MM.1S (cell line): ENCODE measurements around the gene ACOX3.

ENCODE experiments used
- DNase-seq: peaks from one replicate; pipeline ENCODE4 v3.0.0-alpha.2; 2015
- H2AFZ ChIP-seq: fragments of 300-600 bp; sonication (generic); 2 replicates; pipeline ENCODE4 v1.6.0; 2016; ENCODE audit warnings: antibody characterized with exemption, low read length
- H3F3A ChIP-seq: fragments of 300-600 bp; sonication (generic); 2 replicates; pipeline ENCODE4 v1.6.1; 2016; ENCODE audit warnings: mild to moderate bottlenecking, antibody characterized with exemption, low read length, moderate library complexity, mixed read lengths; ENCODE audit not compliant: insufficient read depth
- H3K27ac ChIP-seq: fragments of 300-600 bp; sonication (generic); 2 replicates; pipeline ENCODE4 v1.5.1; 2016; ENCODE audit warnings: mild to moderate bottlenecking, low read length
- H3K27me3 ChIP-seq: fragments of 300-600 bp; sonication (generic); replicated peaks from 2 replicates; pipeline ENCODE4 v1.6.0; 2016; ENCODE audit warnings: low read length; ENCODE audit not compliant: insufficient read depth
- H3K36me3 ChIP-seq: fragments of 300-600 bp; sonication (generic); replicated peaks from 2 replicates; pipeline ENCODE4 v1.6.1; 2016; ENCODE audit warnings: mild to moderate bottlenecking, low read length, mixed read lengths; ENCODE audit not compliant: insufficient read depth
- H3K4me1 ChIP-seq: fragments of 300-600 bp; sonication (generic); 2 replicates; pipeline ENCODE4 v1.6.1; 2016; ENCODE audit warnings: low read length, mixed read lengths
- H3K4me2 ChIP-seq: fragments of 300-600 bp; sonication (generic); 2 replicates; pipeline ENCODE4 v1.6.0; 2016; ENCODE audit warnings: low read depth, low read length
- H3K4me3 ChIP-seq: fragments of 300-600 bp; sonication (generic); 2 replicates; pipeline ENCODE4 v1.5.1; 2016; ENCODE audit warnings: low read length, mixed read lengths
- H3K79me2 ChIP-seq: fragments of 300-600 bp; sonication (generic); 2 replicates; pipeline ENCODE4 v1.6.1; 2016; ENCODE audit warnings: mixed run types, low read length, mixed read lengths
- H3K9ac ChIP-seq: fragments of 300-600 bp; sonication (generic); 2 replicates; pipeline ENCODE4 v1.6.1; 2016; ENCODE audit warnings: low read length, mixed read lengths
- H3K9me2 ChIP-seq: fragments of 300-600 bp; sonication (generic); replicated peaks from 2 replicates; pipeline ENCODE4 v1.6.1; 2016; ENCODE audit warnings: mild to moderate bottlenecking, low read length, mixed read lengths; ENCODE audit not compliant: insufficient read depth
- H3K9me3 ChIP-seq: fragments of 300-600 bp; sonication (generic); replicated peaks from 2 replicates; pipeline ENCODE4 v1.6.1; 2016; ENCODE audit warnings: mild to moderate bottlenecking, low read length, mixed read lengths; ENCODE audit not compliant: insufficient read depth
- H4K20me1 ChIP-seq: fragments of 300-600 bp; sonication (generic); 2 replicates; pipeline ENCODE4 v1.6.1; 2016; ENCODE audit warnings: mild to moderate bottlenecking, low read length, moderate library complexity, mixed read lengths; ENCODE audit not compliant: insufficient read depth
- EZH2 ChIP-seq: fragments of 300-600 bp; sonication (generic); optimal IDR thresholded peaks from 2 replicates; pipeline ENCODE3; 2017; ENCODE audit warnings: low read depth, mild to moderate bottlenecking, antibody characterized with exemption, low read length, mixed read lengths
- EZH2phosphoT487 ChIP-seq: fragments of 300-600 bp; sonication (generic); IDR thresholded peaks from 2 replicates; pipeline ENCODE4 v1.6.1; 2018; ENCODE audit warnings: antibody characterized with exemption, low read length
- TF ChIP-seq, protein P1 (sequence below): fragments of 300-600 bp; sonication (generic); IDR thresholded peaks from 2 replicates; pipeline ENCODE4 v1.5.1; 2016; ENCODE audit warnings: antibody characterized with exemption, low read length, mixed read lengths

The ACOX3 gene

DNA sequence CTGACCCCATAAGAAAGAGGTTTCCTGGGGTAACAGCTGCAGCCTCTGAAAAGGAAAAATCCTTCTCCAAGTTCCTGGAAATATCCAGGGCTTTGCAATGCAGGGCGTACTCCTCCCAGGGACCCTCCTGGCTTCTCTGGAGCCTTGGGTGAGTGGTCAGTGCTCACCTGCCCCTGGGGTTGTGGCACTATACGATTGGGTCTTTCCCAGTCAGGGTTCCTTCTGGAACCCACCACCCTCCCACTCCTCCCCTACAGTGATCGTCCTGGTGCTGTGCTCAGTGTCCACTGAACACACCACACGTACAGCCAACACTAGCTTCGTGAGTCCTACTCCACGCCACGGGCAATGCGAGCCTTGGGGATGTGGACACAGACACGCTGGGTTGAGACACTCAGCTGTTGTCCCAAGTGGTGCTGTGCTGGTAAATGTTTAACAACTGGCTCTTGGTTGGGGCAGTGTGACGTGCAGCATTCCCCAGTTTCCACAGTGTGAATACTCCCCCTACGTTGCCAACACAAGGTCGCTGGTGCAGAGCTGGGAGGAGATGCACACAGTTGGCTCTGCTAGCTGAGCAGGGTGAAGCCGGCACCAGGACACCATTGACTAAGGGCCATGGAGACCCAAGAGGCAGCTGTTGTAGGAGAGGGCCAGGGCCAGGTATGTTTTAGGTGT lies 105.6 kb downstream of the ACOX3 start:
- H3K4me1 ChIP-seq = no peaks in the 10 kb centered on the region
- DNase-seq = no peak
- H3K36me3 ChIP-seq = no peaks in the 10 kb centered on the region
- no peak overlapping the region for H2AFZ ChIP-seq
- H3K9me2 ChIP-seq = no peaks in the 10 kb centered on the region
- no peak overlapping the region for H3K4me2 ChIP-seq
- H3K27ac ChIP-seq = no peak overlapping the region
- H3F3A ChIP-seq = no peaks in the 10 kb centered on the region
- no peak overlapping the region for H3K9ac ChIP-seq
- TF ChIP-seq EZH2 (no peak), EZH2phosphoT487 (no peak)
- TF ChIP-seq, protein P1, sequence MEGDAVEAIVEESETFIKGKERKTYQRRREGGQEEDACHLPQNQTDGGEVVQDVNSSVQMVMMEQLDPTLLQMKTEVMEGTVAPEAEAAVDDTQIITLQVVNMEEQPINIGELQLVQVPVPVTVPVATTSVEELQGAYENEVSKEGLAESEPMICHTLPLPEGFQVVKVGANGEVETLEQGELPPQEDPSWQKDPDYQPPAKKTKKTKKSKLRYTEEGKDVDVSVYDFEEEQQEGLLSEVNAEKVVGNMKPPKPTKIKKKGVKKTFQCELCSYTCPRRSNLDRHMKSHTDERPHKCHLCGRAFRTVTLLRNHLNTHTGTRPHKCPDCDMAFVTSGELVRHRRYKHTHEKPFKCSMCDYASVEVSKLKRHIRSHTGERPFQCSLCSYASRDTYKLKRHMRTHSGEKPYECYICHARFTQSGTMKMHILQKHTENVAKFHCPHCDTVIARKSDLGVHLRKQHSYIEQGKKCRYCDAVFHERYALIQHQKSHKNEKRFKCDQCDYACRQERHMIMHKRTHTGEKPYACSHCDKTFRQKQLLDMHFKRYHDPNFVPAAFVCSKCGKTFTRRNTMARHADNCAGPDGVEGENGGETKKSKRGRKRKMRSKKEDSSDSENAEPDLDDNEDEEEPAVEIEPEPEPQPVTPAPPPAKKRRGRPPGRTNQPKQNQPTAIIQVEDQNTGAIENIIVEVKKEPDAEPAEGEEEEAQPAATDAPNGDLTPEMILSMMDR = no peak
- no peaks in the 10 kb centered on the region for H3K79me2 ChIP-seq
- H4K20me1 ChIP-seq = no peaks in the 10 kb centered on the region
- peaks cover 91% of the 10 kb centered on the region for H3K27me3 ChIP-seq
- H3K4me3 ChIP-seq = no peak overlapping the region
- H3K9me3 ChIP-seq = no peaks in the 10 kb centered on the region

- no peaks in the 10 kb centered on the region for H3K9me3 ChIP-seq
Observed at GRCh38 chr4:8333726-8334460, 106.6 kb downstream of the ACOX3 start.

GRCh38 chr4:8332891-8333331 lies 107.6 kb downstream of the ACOX3 start:
- no peak for DNase-seq
- no peak overlapping the region for H3K9ac ChIP-seq
- no peaks in the 10 kb centered on the region for H3F3A ChIP-seq
- no peaks in the 10 kb centered on the region for H3K36me3 ChIP-seq
- no peak overlapping the region for H2AFZ ChIP-seq
- H3K27me3 ChIP-seq = peaks cover 92% of the 10 kb centered on the region
- no peaks in the 10 kb centered on the region for H4K20me1 ChIP-seq
- TF ChIP-seq, protein P1 = no peak
- TF ChIP-seq EZH2phosphoT487 = no peak
- TF ChIP-seq EZH2 = no peak
- H3K4me2 ChIP-seq = no peak overlapping the region
- no peaks in the 10 kb centered on the region for H3K9me2 ChIP-seq
- H3K79me2 ChIP-seq = no peaks in the 10 kb centered on the region
- H3K9me3 ChIP-seq = no peaks in the 10 kb centered on the region
- H3K27ac ChIP-seq = no peak overlapping the region
- no peaks in the 10 kb centered on the region for H3K4me1 ChIP-seq
- H3K4me3 ChIP-seq = no peak overlapping the region

More at GRCh38 chr4:8333726-8334460, 106.6 kb downstream of the ACOX3 start:
- no peak overlapping the region for H3K27ac ChIP-seq
- H2AFZ ChIP-seq = no peak overlapping the region
- H3K9me2 ChIP-seq = no peaks in the 10 kb centered on the region
- TF ChIP-seq, protein P1 = no peak
- TF ChIP-seq EZH2phosphoT487 (no peak), EZH2 (no peak)
- no peak overlapping the region for H3K9ac ChIP-seq
- no peaks in the 10 kb centered on the region for H3K79me2 ChIP-seq
- DNase-seq = no peak
- H3K4me1 ChIP-seq = no peaks in the 10 kb centered on the region
- H3K27me3 ChIP-seq = peaks cover 91% of the 10 kb centered on the region
- H3K4me3 ChIP-seq = no peak overlapping the region
- no peaks in the 10 kb centered on the region for H4K20me1 ChIP-seq
- H3K4me2 ChIP-seq = no peak overlapping the region
- no peaks in the 10 kb centered on the region for H3F3A ChIP-seq
- no peaks in the 10 kb centered on the region for H3K36me3 ChIP-seq
